ENCODE measurements around the gene TMLHE.

GRCh38 chrX:155592331-155592730, 20.4 kb downstream of the TMLHE start:
- TF ChIP-seq HDGF (IDR thresholded peaks at IDR 0.05; ENCODE audit: borderline replicate concordance) (no peak), SP1 (IDR thresholded peaks at IDR 0.05) (no peak), BHLHE40 (IDR thresholded peaks at IDR 0.05; ENCODE audit: borderline replicate concordance) (no peak), TARDBP (IDR thresholded peaks at IDR 0.05) (no peak), SUZ12 (IDR thresholded peaks at IDR 0.05) (no peak), ELF4 (IDR thresholded peaks at IDR 0.05) (no peak), FOXA1 (IDR thresholded peaks at IDR 0.05) (no peak), ZNF384 (IDR thresholded peaks at IDR 0.05) (no peak)
